ENCODE results near the gene EDDM3A. TPM values are rescaled to one million over a fixed set of nuclear protein-coding genes. Genes with fewer than 3 reads are reported as not detected.

EDDM3A gene
- polyA plus RNA-seq, 2 of the 4 experiments (the other 2 are of a cell fraction), result not detected

- ChIA-PET CTCF (no interaction called here), POLR2A (no interaction called here)
- no peak overlapping the region for H3K4me2 ChIP-seq
- ATAC-seq (no peak), DNase-seq (ENCODE audit: low read depth in 1 of 2, low spot score in 1 of 2) (no peak), FAIRE-seq (no peak)
- no peak overlapping the region for H3K27ac ChIP-seq
- TF ChIP-seq RFX5 (IDR thresholded peaks at IDR 0.05) (no peak), ZSCAN20 (CRISPR knock-in tag; IDR thresholded peaks at IDR 0.05) (no peak), KDM5A (IDR thresholded peaks at IDR 0.05) (no peak)
- TF ChIP-seq, protein P1, sequence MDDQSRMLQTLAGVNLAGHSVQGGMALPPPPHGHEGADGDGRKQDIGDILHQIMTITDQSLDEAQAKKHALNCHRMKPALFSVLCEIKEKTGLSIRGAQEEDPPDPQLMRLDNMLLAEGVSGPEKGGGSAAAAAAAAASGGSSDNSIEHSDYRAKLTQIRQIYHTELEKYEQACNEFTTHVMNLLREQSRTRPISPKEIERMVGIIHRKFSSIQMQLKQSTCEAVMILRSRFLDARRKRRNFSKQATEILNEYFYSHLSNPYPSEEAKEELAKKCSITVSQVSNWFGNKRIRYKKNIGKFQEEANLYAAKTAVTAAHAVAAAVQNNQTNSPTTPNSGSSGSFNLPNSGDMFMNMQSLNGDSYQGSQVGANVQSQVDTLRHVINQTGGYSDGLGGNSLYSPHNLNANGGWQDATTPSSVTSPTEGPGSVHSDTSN (IDR thresholded peaks at IDR 0.05), result no peak
- no peak overlapping the region for H3K4me3 ChIP-seq
- H3K9me3 ChIP-seq, result no peaks in the 10 kb centered on the region
- WGBS (ENCODE audit: missing lambda C conversion rate), result 35% methylated on average over 3 of the region's 3 CpGs
- no peaks in the 10 kb centered on the region for H3K4me1 ChIP-seq
Observed at GRCh38 chr14:20772650-20773049, 27.0 kb downstream of the EDDM3A start.

DNA sequence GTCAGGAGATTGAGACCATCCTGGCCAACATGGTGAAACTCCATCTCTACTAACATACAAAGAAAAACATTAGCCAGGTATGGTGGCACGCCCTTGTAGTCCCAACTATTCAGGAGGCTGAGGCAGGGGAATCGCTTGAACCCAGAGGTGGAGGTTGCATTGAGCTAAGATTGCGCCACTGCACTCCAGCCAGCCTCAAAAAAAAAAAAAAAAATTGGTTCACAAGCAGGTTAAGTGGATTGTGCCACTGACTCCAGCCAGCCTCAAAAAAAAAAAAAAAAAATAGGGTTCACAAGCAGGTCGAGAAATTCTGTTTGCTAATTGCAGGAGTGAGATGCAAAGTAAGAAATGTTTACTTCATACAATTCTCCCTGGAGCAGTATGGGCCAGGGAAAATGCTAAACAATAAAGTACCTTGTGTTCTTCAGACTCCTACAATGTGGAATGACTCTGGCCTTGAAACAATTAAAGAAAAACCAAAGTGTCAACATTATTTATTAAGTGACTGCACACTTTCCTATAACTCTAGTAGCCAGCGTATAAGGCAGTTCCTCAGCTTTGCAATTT is 28.7 kb downstream of the EDDM3A start:
- Histone ChIP-seq H3K9me3 (0 out of 3 replicates have a peak, but pooled peaks cover 3% of the 10 kb centered on the region), H3K4me2 (no peak overlapping the region), H3K27ac (no peak overlapping the region), H3K4me3 (no peak overlapping the region), H3K4me1 (no peaks in the 10 kb centered on the region)
- POLR2A ChIA-PET, result no interaction called here
- ATAC-seq (no peak), FAIRE-seq (no peak), DNase-seq (ENCODE audit: low read depth in 1 of 2, low spot score in 1 of 2) (no peak)
- 22% methylated on average over 5 of the region's 5 CpGs for WGBS (ENCODE audit: missing lambda C conversion rate)
- no peak for TF ChIP-seq RCOR1 (IDR thresholded peaks at IDR 0.05; ENCODE audit: low read depth, low read length)
- no peak for TF ChIP-seq ZC3H11A (IDR thresholded peaks at IDR 0.05)
- no peak for TF ChIP-seq FOXS1 (CRISPR knock-in tag; IDR thresholded peaks at IDR 0.05)
- TF ChIP-seq, protein P2, sequence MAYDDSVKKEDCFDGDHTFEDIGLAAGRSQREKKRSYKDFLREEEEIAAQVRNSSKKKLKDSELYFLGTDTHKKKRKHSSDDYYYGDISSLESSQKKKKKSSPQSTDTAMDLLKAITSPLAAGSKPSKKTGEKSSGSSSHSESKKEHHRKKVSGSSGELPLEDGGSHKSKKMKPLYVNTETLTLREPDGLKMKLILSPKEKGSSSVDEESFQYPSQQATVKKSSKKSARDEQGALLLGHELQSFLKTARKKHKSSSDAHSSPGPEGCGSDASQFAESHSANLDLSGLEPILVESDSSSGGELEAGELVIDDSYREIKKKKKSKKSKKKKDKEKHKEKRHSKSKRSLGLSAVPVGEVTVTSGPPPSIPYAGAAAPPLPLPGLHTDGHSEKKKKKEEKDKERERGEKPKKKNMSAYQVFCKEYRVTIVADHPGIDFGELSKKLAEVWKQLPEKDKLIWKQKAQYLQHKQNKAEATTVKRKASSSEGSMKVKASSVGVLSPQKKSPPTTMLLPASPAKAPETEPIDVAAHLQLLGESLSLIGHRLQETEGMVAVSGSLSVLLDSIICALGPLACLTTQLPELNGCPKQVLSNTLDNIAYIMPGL (CRISPR knock-in tag; IDR thresholded peaks at IDR 0.05; ENCODE audit: borderline replicate concordance), result no peak
- no peak for TF ChIP-seq TFCP2L1 (CRISPR knock-in tag; IDR thresholded peaks at IDR 0.05)
- TF ChIP-seq MAFK (IDR thresholded peaks at IDR 0.05; ENCODE audit: partially characterized antibody), result no peak
- no peak for TF ChIP-seq HOXA7 (CRISPR knock-in tag; IDR thresholded peaks at IDR 0.05)
- TF ChIP-seq HDAC2 (IDR thresholded peaks at IDR 0.05), result no peak
- TF ChIP-seq, protein P3, sequence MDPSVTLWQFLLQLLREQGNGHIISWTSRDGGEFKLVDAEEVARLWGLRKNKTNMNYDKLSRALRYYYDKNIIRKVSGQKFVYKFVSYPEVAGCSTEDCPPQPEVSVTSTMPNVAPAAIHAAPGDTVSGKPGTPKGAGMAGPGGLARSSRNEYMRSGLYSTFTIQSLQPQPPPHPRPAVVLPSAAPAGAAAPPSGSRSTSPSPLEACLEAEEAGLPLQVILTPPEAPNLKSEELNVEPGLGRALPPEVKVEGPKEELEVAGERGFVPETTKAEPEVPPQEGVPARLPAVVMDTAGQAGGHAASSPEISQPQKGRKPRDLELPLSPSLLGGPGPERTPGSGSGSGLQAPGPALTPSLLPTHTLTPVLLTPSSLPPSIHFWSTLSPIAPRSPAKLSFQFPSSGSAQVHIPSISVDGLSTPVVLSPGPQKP (IDR thresholded peaks at IDR 0.05; ENCODE audit: low read depth, low read length), result no peak
- no peak for TF ChIP-seq CBX8 (IDR thresholded peaks at IDR 0.05)
- TF ChIP-seq NPAS2 (CRISPR knock-in tag; IDR thresholded peaks at IDR 0.05; ENCODE audit: borderline replicate concordance), result no peak
- TF ChIP-seq POLR2AphosphoS2 (conservative IDR thresholded peaks at IDR 0.05; ENCODE audit: low read length), result no peak
- TF ChIP-seq CBX2 (IDR thresholded peaks at IDR 0.05; ENCODE audit: borderline replicate concordance, low read depth), result no peak
- TF ChIP-seq, protein P4, sequence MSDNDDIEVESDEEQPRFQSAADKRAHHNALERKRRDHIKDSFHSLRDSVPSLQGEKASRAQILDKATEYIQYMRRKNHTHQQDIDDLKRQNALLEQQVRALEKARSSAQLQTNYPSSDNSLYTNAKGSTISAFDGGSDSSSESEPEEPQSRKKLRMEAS (IDR thresholded peaks at IDR 0.05), result no peak
- no peak for TF ChIP-seq PHF8 (IDR thresholded peaks at IDR 0.05; ENCODE audit: borderline replicate concordance, low read depth)
- TF ChIP-seq, protein P5, sequence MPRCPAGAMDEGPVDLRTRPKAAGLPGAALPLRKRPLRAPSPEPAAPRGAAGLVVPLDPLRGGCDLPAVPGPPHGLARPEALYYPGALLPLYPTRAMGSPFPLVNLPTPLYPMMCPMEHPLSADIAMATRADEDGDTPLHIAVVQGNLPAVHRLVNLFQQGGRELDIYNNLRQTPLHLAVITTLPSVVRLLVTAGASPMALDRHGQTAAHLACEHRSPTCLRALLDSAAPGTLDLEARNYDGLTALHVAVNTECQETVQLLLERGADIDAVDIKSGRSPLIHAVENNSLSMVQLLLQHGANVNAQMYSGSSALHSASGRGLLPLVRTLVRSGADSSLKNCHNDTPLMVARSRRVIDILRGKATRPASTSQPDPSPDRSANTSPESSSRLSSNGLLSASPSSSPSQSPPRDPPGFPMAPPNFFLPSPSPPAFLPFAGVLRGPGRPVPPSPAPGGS (IDR thresholded peaks at IDR 0.05), result no peak
- no peak for TF ChIP-seq RARB (CRISPR knock-in tag; IDR thresholded peaks at IDR 0.05)
- TF ChIP-seq ZNF302 (CRISPR knock-in tag; IDR thresholded peaks at IDR 0.05), result no peak
- no peak for TF ChIP-seq HEYL (CRISPR knock-in tag; IDR thresholded peaks at IDR 0.05)
- CTCF ChIA-PET, result interaction anchor here (1.1 to 1.3 kb wide), 2 partner anchors 59 to 62 kb away, joined by 3 read pairs; no protein-coding TSS in a partner anchor

Data from A549 (cell line).